HepG2 (cell line): Measurements from ENCODE around the gene COLEC12. TPM values are rescaled to one million over a fixed set of nuclear protein-coding genes. Genes with fewer than 3 reads are reported as not detected.
A peak's percentile ranks its signal among the peaks of the same experiment; 100 is the strongest.

Experiments
- ATAC-seq: fragments of 200-7000 bp; cut with Tn5 transposase; 3 replicates; pipeline ENCODE4 v1.9.1; 2020; ENCODE audit warnings: mild to moderate bottlenecking, moderate library complexity
- BruUV-seq: library from RNA; stranded (reverse); fragments of 400-500 nt; replicated peaks from 2 replicates; lab custom pipeline; 2021; lab: Mats Ljungman, UMichigan
- CTCF ChIA-PET: fragments of 300-600 bp; formaldehyde crosslinking; extraction: SDS; loops from one replicate; lab custom pipeline; 2021; ENCODE audit warnings: low total read pairs, inconsistent platforms, low intra/inter-chr PET ratio; lab: Yijun Ruan, JAX
- POLR2A ChIA-PET: fragments of 350-600 bp; sonication (Branson Sonifier 250); formaldehyde crosslinking; loops from one replicate; lab custom pipeline; 2020; ENCODE audit warnings: antibody characterized with exemption, inconsistent platforms; lab: Yijun Ruan, JAX
- DNase-seq: peaks from one replicate; pipeline ENCODE4 v3.0.0-alpha.2; 2015; ENCODE audit warnings: low spot score
- FAIRE-seq: peaks from 3 replicates; lab custom pipeline; 2011; peaks lifted over from hg19 to GRCh38; lab: Jason Lieb, UNC
- H2AFZ ChIP-seq: one replicate; pipeline ENCODE4 v1.6.1; 2011; ENCODE audit warnings: low read length, inconsistent platforms
- H3K27ac ChIP-seq: fragments of 300-600 bp; 3 replicates; pipeline ENCODE4 v1.8.0; 2011; ENCODE audit warnings: mixed run types, mild to moderate bottlenecking, mixed read lengths, low read length, inconsistent platforms; ENCODE audit not compliant: insufficient read depth; ENCODE audit errors: extremely low read length
- H3K27me3 ChIP-seq, 2 experiments: fragments of 200-600 bp in 1 of 2; 2 replicates in 1 of 2; 3 replicates in 1 of 2; pipeline versions ENCODE4 v1.6.0 to v1.8.0; 2011; ENCODE audit warnings: low read length in 2 of 2, mild to moderate bottlenecking in 2 of 2, moderate library complexity in 2 of 2, inconsistent platforms in 1 of 2; ENCODE audit not compliant: insufficient read depth in 2 of 2, control insufficient read depth in 1 of 2
- H3K36me3 ChIP-seq, 2 experiments: fragments of 200-600 bp in 1 of 2; replicated peaks in 1 of 2; 2 replicates in 1 of 2; 3 replicates in 1 of 2; pipeline versions ENCODE4 v1.5.1 to v1.8.0; 2011; ENCODE audit warnings: low read length in 2 of 2, inconsistent platforms in 1 of 2; ENCODE audit not compliant: insufficient read depth in 2 of 2, control insufficient read depth in 1 of 2
- H3K4me1 ChIP-seq: 2 replicates; pipeline ENCODE4 v1.5.1; 2012; ENCODE audit warnings: low read length, inconsistent platforms; ENCODE audit not compliant: insufficient read depth
- H3K4me2 ChIP-seq: 2 replicates; pipeline ENCODE4 v1.6.0; 2011; ENCODE audit warnings: low read depth, low read length, inconsistent platforms
- H3K4me3 ChIP-seq, 3 experiments: fragments of 200-600 bp in 1 of 3; sonication (generic), shearing (Covaris generic) in 1 of 3; replicated peaks in 1 of 3; 2 replicates each; pipeline ENCODE4 v1.5.1; 2011 to 2016; ENCODE audit warnings: low read length in 3 of 3, inconsistent platforms in 2 of 3, low read depth in 2 of 3, mild to moderate bottlenecking in 2 of 3, control low read depth in 1 of 3, mixed read lengths in 1 of 3; ENCODE audit not compliant: insufficient read depth in 1 of 3
- H3K79me2 ChIP-seq: one replicate; pipeline ENCODE4 v1.6.1; 2011; ENCODE audit warnings: low read length, inconsistent platforms; ENCODE audit not compliant: insufficient read depth
- H3K9ac ChIP-seq: 2 replicates; pipeline ENCODE4 v1.6.0; 2011; ENCODE audit warnings: mild to moderate bottlenecking, low read depth, low read length, inconsistent platforms; ENCODE audit not compliant: insufficient read depth
- H3K9me3 ChIP-seq: 2 replicates; pipeline ENCODE4 v1.5.1; 2012; ENCODE audit warnings: mild to moderate bottlenecking, low read length
- H4K20me1 ChIP-seq: 2 replicates; pipeline ENCODE4 v1.6.0; 2011; ENCODE audit warnings: inconsistent platforms, mild to moderate bottlenecking, low read length, moderate library complexity; ENCODE audit not compliant: insufficient read depth
- GTF2F1 ChIP-seq: fragments of 150-350 bp; IDR thresholded peaks from 2 replicates; pipeline ENCODE4 v1.6.1; 2014; ENCODE audit warnings: low read length
- HNRNPL ChIP-seq: fragments of 200-400 bp; formaldehyde crosslinking; IDR thresholded peaks from 2 replicates; pipeline ENCODE4 v1.6.1; 2017; ENCODE audit warnings: mild to moderate bottlenecking, low read depth, low read length
- NFYB ChIP-seq: sonication (generic); formaldehyde crosslinking; IDR thresholded peaks from 2 replicates; pipeline ENCODE4 v1.4.0; 2020; ENCODE audit warnings: missing genetic modification reagents
- NPAS2 ChIP-seq: sonication (generic); formaldehyde crosslinking; IDR thresholded peaks from 2 replicates; pipeline ENCODE4 v1.8.0; 2022; ENCODE audit warnings: mild to moderate bottlenecking, missing genetic modification reagents, borderline replicate concordance
- ZFAT ChIP-seq: sonication (generic); formaldehyde crosslinking; conservative IDR thresholded peaks from 2 replicates; pipeline ENCODE4 v1.8.1; 2023; ENCODE audit warnings: missing genetic modification reagents, inconsistent platforms
- ZNF121 ChIP-seq: sonication (generic); formaldehyde crosslinking; IDR thresholded peaks from 2 replicates; pipeline ENCODE4 v1.5.0; 2020; ENCODE audit warnings: mild to moderate bottlenecking, missing genetic modification reagents
- ZNF124 ChIP-seq: sonication (generic); formaldehyde crosslinking; IDR thresholded peaks from 2 replicates; pipeline ENCODE4 v1.4.0; 2020; ENCODE audit warnings: missing genetic modification reagents
- ZNF784 ChIP-seq: sonication (generic); formaldehyde crosslinking; IDR thresholded peaks from 2 replicates; pipeline ENCODE4 v1.5.1; 2020; ENCODE audit warnings: missing genetic modification reagents, mild to moderate bottlenecking, borderline replicate concordance
- WGBS: methylation state at CpG from one replicate; pipeline ENCODE4 v1.1.6; 2017; ENCODE audit warnings: low lambda C conversion rate; 5-methylcytosine and 5-hydroxymethylcytosine counted together
- in situ Hi-C: cut with HindIII; loops from 2 replicates; pipeline ENCODE4 v1.10.0; 2017; ENCODE audit warnings: low pct_unique_long_range_greater_than_20kb; ENCODE audit not compliant: extremely low pct_ligation_motif_present
- intact Hi-C: fragments of 100-400 bp; cut with micrococcal nuclease; formaldehyde crosslinking; loops from one replicate; pipeline ENCODE4 v1.10.0; 2022; ENCODE audit not compliant: unreplicated experiment
- polyA plus RNA-seq, 8 experiments: library from polyadenylated mRNA; depleted of rRNA in 3 of 8; stranded (reverse) in 7 of 8; unstranded in 1 of 8; fragments of >200 nt; fragmentation: Illumina TruSeq in 4 of 8; extraction: Trizol in 4 of 8; gene quantifications; 2 replicates each; pipeline versions ENCODE4 v1.2.1 to v1.2.3, GENCODE V29; 2011 to 2016; ENCODE audit warnings: low read depth in 4 of 8, missing spikeins in 1 of 8, mixed read lengths in 1 of 8; ENCODE audit not compliant: insufficient read depth in 1 of 8
- total RNA-seq, 5 experiments: library from RNA; depleted of rRNA; stranded (reverse); fragments of >200 nt; fragmentation: Illumina TruSeq; extraction: Trizol; gene quantifications; 2 replicates each; pipeline ENCODE4 v1.2.3, GENCODE V29; 2016; ENCODE audit warnings: low read depth in 1 of 5

COLEC12 gene
- total and polyA plus RNA-seq, 2 of the 13 experiments (the other 11 are each of a cell fraction or from before 2014, with no cell fraction given) = 0.02 to 0.11 TPM

GRCh38 chr18:422966-423365, 77.5 kb downstream of the COLEC12 start:
- no peaks in the 10 kb centered on the region for H3K27me3 ChIP-seq
- in situ Hi-C loops (no loop called here), intact Hi-C loops (no loop called here)
- H3K9ac ChIP-seq = no peak overlapping the region
- POLR2A ChIA-PET = no interaction called here
- no TSS peak for BruUV-seq
- 31% methylated on average over 4 of the region's 4 CpGs for WGBS
- H4K20me1 ChIP-seq = no peaks in the 10 kb centered on the region
- no peak for TF ChIP-seq NPAS2
- TF ChIP-seq ZNF121 (CRISPR knock-in tag) = peak; percentile 41; the same call in 1 of the 2 replicates
- TF ChIP-seq ZFAT (CRISPR knock-in tag) = no peak
- TF ChIP-seq GTF2F1 = no peak
- no peak for TF ChIP-seq NFYB
- TF ChIP-seq HNRNPL = no peak
- no peak for TF ChIP-seq ZNF124
- TF ChIP-seq ZNF784 (CRISPR knock-in tag) = no peak
- no peaks in the 10 kb centered on the region for H3K4me1 ChIP-seq
- no peaks in the 10 kb centered on the region for H3K36me3 ChIP-seq
- CTCF ChIA-PET = no interaction called here
- no peak overlapping the region for H3K4me2 ChIP-seq
- FAIRE-seq (no peak), ATAC-seq (no peak), DNase-seq (no peak)
- H2AFZ ChIP-seq = no peak overlapping the region
- H3K79me2 ChIP-seq = no peaks in the 10 kb centered on the region
- H3K27ac ChIP-seq = no peak overlapping the region
- H3K9me3 ChIP-seq = no peaks in the 10 kb centered on the region
- no peak overlapping the region for H3K4me3 ChIP-seq
